Neural cell (in vitro differentiated cells): ENCODE measurements around the gene ERAL1. TPM values are rescaled to one million over a fixed set of nuclear protein-coding genes. Genes with fewer than 3 reads are reported as not detected.

ENCODE experiments used
- H2AFZ ChIP-seq: fragments of 200-600, 300-800 bp; sonication (generic), shearing (Covaris generic); 2 replicates; pipeline ENCODE4 v1.6.0; 2014; ENCODE audit warnings: low read depth, mild to moderate bottlenecking, antibody characterized with exemption, low read length, moderate library complexity
- H3F3A ChIP-seq: fragments of 200-600 bp; shearing (Covaris generic); 2 replicates; pipeline ENCODE4 v1.6.1; 2016; ENCODE audit warnings: mild to moderate bottlenecking, moderate library complexity, mixed read lengths, antibody characterized with exemption, low read length; ENCODE audit not compliant: insufficient read depth, poor library complexity, severe bottlenecking
- H3K27ac ChIP-seq: fragments of 200-600, 300-800 bp; sonication (generic), shearing (Covaris generic); 2 replicates; pipeline ENCODE4 v1.5.1; 2014; ENCODE audit warnings: mild to moderate bottlenecking, low read length, moderate library complexity
- H3K27me3 ChIP-seq: fragments of 300-800, 200-600 bp; sonication (generic), shearing (Covaris generic); 2 replicates; pipeline ENCODE4 v1.6.0; 2014; ENCODE audit warnings: mild to moderate bottlenecking, low read depth, low read length, moderate library complexity; ENCODE audit not compliant: insufficient read depth
- H3K36me3 ChIP-seq: fragments of 300-800, 200-600 bp; sonication (generic), shearing (Covaris generic); 2 replicates; pipeline ENCODE4 v1.5.1; 2014; ENCODE audit warnings: mild to moderate bottlenecking, antibody characterized with exemption, low read length, moderate library complexity; ENCODE audit not compliant: insufficient read depth
- H3K4me2 ChIP-seq: fragments of 300-800, 200-600 bp; sonication (generic), shearing (Covaris generic); 2 replicates; pipeline ENCODE4 v1.6.0; 2014; ENCODE audit warnings: mild to moderate bottlenecking, low read length
- H3K4me3 ChIP-seq: fragments of 300-800, 200-600 bp; sonication (generic), shearing (Covaris generic); 2 replicates; pipeline ENCODE4 v1.5.1; 2014; ENCODE audit warnings: mild to moderate bottlenecking, low read length, moderate library complexity
- H3K79me2 ChIP-seq: fragments of 200-600 bp; shearing (Covaris generic); replicated peaks from 2 replicates; pipeline ENCODE4 v1.6.0; 2014; ENCODE audit warnings: mild to moderate bottlenecking, low read length, moderate library complexity; ENCODE audit not compliant: insufficient read depth
- H3K9ac ChIP-seq: fragments of 300-800, 200-600 bp; sonication (generic), shearing (Covaris generic); 2 replicates; pipeline ENCODE4 v1.6.1; 2016; ENCODE audit warnings: mild to moderate bottlenecking, low read length, mixed read lengths
- H3K9me2 ChIP-seq: fragments of 200-600 bp; shearing (Covaris generic); 2 replicates; pipeline ENCODE4 v1.6.1; 2016; ENCODE audit warnings: mild to moderate bottlenecking, low read length, mixed read lengths; ENCODE audit not compliant: insufficient read depth
- H3K9me3 ChIP-seq: fragments of 200-600, 300-800 bp; sonication (generic), shearing (Covaris generic); 2 replicates; pipeline ENCODE4 v1.6.1; 2016; ENCODE audit warnings: mild to moderate bottlenecking, mixed run types, low read length, moderate library complexity, mixed read lengths
- H4K20me1 ChIP-seq: fragments of 200-600 bp; shearing (Covaris generic); 2 replicates; pipeline ENCODE4 v1.6.1; 2016; ENCODE audit warnings: mild to moderate bottlenecking, mixed run types; ENCODE audit not compliant: insufficient read depth
- CTCF ChIP-seq: fragments of 450-650 bp; IDR thresholded peaks from 2 replicates; pipeline ENCODE4 v1.5.1; 2014; ENCODE audit warnings: antibody characterized with exemption, mild to moderate bottlenecking, moderate library complexity; ENCODE audit not compliant: poor library complexity, severe bottlenecking
- EP300 ChIP-seq: fragments of 450-650 bp; conservative IDR thresholded peaks from 2 replicates; pipeline ENCODE4 v1.6.1; 2014; ENCODE audit warnings: antibody characterized with exemption, mild to moderate bottlenecking, moderate library complexity; ENCODE audit not compliant: poor library complexity, severe bottlenecking
- EZH2 ChIP-seq: fragments of 200-600, 300-800 bp; shearing (Covaris generic), sonication (generic); IDR thresholded peaks from 2 replicates; pipeline ENCODE4 v1.6.1; 2014; ENCODE audit warnings: antibody characterized with exemption, low read length, borderline replicate concordance, mild to moderate bottlenecking; ENCODE audit not compliant: insufficient read depth, poor library complexity, severe bottlenecking
- MXI1 ChIP-seq: fragments of 450-650 bp; conservative IDR thresholded peaks from 2 replicates; pipeline ENCODE4 v1.6.1; 2014; ENCODE audit warnings: antibody characterized with exemption, mild to moderate bottlenecking; ENCODE audit not compliant: poor library complexity, severe bottlenecking
- POLR2AphosphoS5 ChIP-seq: IDR thresholded peaks from 2 replicates; pipeline ENCODE4 v1.6.1; 2012
- RAD21 ChIP-seq: fragments of 450-650 bp; conservative IDR thresholded peaks from 2 replicates; pipeline ENCODE4 v1.6.1; 2014; ENCODE audit warnings: antibody characterized with exemption, mild to moderate bottlenecking, moderate library complexity
- SMC3 ChIP-seq: fragments of 450-650 bp; conservative IDR thresholded peaks from 2 replicates; pipeline ENCODE4 v1.6.1; 2014; ENCODE audit warnings: antibody characterized with exemption, mild to moderate bottlenecking, moderate library complexity; ENCODE audit not compliant: poor library complexity
- TAF1 ChIP-seq: IDR thresholded peaks from 2 replicates; pipeline ENCODE4 v1.6.1; 2012; ENCODE audit warnings: low read depth
- polyA plus RNA-seq: library from polyadenylated mRNA; depleted of rRNA; stranded (reverse); fragments of >200 nt; gene quantifications from 2 replicates; pipeline ENCODE4 v1.2.3, GENCODE V29; 2014
- TF ChIP-seq, protein P1 (sequence below): IDR thresholded peaks from 2 replicates; pipeline ENCODE4 v1.6.1; 2012; ENCODE audit warnings: borderline replicate concordance

ERAL1 gene
- polyA plus RNA-seq, 1 donor from 2014 or later = 31.8 TPM

DNA sequence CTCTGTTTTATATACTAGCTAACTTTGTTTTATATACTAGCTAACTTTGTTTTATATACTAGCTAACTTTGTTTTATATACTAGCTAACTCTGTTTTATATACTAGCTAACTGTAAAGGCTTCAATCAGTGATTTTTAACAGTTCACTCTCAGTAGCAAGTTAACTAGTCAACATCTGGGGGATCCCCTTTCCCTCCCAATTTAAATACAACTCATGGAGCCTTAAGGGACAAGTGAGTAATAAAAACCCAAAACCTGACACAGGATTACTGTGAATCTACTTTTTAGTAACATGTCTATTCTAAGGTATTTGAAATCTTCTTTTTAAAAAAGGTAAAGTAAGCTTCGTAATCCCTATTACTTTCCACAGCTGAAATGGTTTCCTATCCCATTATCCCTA is 44.4 kb upstream of the ERAL1 start:
- H3K9ac ChIP-seq = no peak overlapping the region
- H4K20me1 ChIP-seq = peaks cover 5% of the 10 kb centered on the region
- no peaks in the 10 kb centered on the region for H3K9me2 ChIP-seq
- H3K79me2 ChIP-seq = peaks cover 59% of the 10 kb centered on the region
- H3K36me3 ChIP-seq = no peaks in the 10 kb centered on the region
- peak overlapping the region; percentile 81 for H3K4me3 ChIP-seq
- TF ChIP-seq SMC3 (no peak), CTCF (no peak), RAD21 (no peak), POLR2AphosphoS5 (no peak), EP300 (no peak), MXI1 (no peak), EZH2 (no peak), TAF1 (no peak)
- TF ChIP-seq, protein P1, sequence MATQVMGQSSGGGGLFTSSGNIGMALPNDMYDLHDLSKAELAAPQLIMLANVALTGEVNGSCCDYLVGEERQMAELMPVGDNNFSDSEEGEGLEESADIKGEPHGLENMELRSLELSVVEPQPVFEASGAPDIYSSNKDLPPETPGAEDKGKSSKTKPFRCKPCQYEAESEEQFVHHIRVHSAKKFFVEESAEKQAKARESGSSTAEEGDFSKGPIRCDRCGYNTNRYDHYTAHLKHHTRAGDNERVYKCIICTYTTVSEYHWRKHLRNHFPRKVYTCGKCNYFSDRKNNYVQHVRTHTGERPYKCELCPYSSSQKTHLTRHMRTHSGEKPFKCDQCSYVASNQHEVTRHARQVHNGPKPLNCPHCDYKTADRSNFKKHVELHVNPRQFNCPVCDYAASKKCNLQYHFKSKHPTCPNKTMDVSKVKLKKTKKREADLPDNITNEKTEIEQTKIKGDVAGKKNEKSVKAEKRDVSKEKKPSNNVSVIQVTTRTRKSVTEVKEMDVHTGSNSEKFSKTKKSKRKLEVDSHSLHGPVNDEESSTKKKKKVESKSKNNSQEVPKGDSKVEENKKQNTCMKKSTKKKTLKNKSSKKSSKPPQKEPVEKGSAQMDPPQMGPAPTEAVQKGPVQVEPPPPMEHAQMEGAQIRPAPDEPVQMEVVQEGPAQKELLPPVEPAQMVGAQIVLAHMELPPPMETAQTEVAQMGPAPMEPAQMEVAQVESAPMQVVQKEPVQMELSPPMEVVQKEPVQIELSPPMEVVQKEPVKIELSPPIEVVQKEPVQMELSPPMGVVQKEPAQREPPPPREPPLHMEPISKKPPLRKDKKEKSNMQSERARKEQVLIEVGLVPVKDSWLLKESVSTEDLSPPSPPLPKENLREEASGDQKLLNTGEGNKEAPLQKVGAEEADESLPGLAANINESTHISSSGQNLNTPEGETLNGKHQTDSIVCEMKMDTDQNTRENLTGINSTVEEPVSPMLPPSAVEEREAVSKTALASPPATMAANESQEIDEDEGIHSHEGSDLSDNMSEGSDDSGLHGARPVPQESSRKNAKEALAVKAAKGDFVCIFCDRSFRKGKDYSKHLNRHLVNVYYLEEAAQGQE = no peak
- no peaks in the 10 kb centered on the region for H3K9me3 ChIP-seq
- H2AFZ ChIP-seq = no peak overlapping the region
- peak overlapping the region; percentile 82 for H3K4me2 ChIP-seq
- H3K27me3 ChIP-seq = no peaks in the 10 kb centered on the region
- H3F3A ChIP-seq = no peaks in the 10 kb centered on the region
- H3K27ac ChIP-seq = no peak overlapping the region

GRCh38 chr17:28811651-28812090 is 43.1 kb upstream of the ERAL1 start:
- peak overlapping the region; percentile 98 for H3K9ac ChIP-seq
- H3K36me3 ChIP-seq = no peaks in the 10 kb centered on the region
- no peaks in the 10 kb centered on the region for H3F3A ChIP-seq
- H3K9me2 ChIP-seq = no peaks in the 10 kb centered on the region
- peak overlapping the region; percentile 71 for H3K4me2 ChIP-seq
- H3K4me3 ChIP-seq = peak overlapping the region; percentile 81
- TF ChIP-seq, protein P1 = no peak
- TF ChIP-seq CTCF (peak; percentile 51), RAD21 (peak; percentile 15), SMC3 (peak; percentile 34), EP300 (no peak), MXI1 (no peak), EZH2 (no peak), TAF1 (no peak)
- peaks cover 56% of the 10 kb centered on the region for H3K79me2 ChIP-seq
- H3K27ac ChIP-seq = peak overlapping the region; percentile 100
- H3K27me3 ChIP-seq = no peaks in the 10 kb centered on the region
- H4K20me1 ChIP-seq = peaks cover 5% of the 10 kb centered on the region
- H3K9me3 ChIP-seq = no peaks in the 10 kb centered on the region
- peak overlapping the region; percentile 73 for H2AFZ ChIP-seq
